Thymus (tissue), 14 donors: ENCODE data around the gene FFAR4. TPM values are rescaled to one million over a fixed set of nuclear protein-coding genes. Genes with fewer than 3 reads are reported as not detected.
"Not testable (repeated sequence)": the region's sequence is repeated elsewhere in the genome, so short reads cannot be mapped to it uniquely, and the experiment has no call there.

Experiments
- DNase-seq, 9 donors: peaks; one replicate each; pipeline ENCODE4 v3.0.0-alpha.2; 2013; ENCODE audit warnings: low spot score in 9 of 9, low read depth in 6 of 9, missing footprints in 1 of 9
- H3K27ac ChIP-seq, 2 donors: one replicate each; pipeline ENCODE4 v1.5.1; 2013; ENCODE audit warnings: control low read depth in 1 of 2, low read depth in 1 of 2, low read length in 1 of 2, mild to moderate bottlenecking in 1 of 2, moderate library complexity in 1 of 2
- H3K27me3 ChIP-seq, 2 donors: one replicate each; pipeline ENCODE4 v1.5.1; 2013; ENCODE audit warnings: low read length in 1 of 2; ENCODE audit not compliant: control insufficient read depth in 2 of 2, insufficient read depth in 1 of 2
- H3K36me3 ChIP-seq, 2 donors: one replicate each; pipeline ENCODE4 v1.5.1; 2013; ENCODE audit warnings: low read length in 1 of 2, mild to moderate bottlenecking in 1 of 2, moderate library complexity in 1 of 2; ENCODE audit not compliant: control insufficient read depth in 2 of 2, insufficient read depth in 2 of 2
- H3K4me1 ChIP-seq, 2 donors: one replicate each; pipeline ENCODE4 v1.5.1; 2013; ENCODE audit warnings: low read length in 2 of 2; ENCODE audit not compliant: control insufficient read depth in 2 of 2, insufficient read depth in 2 of 2
- H3K4me3 ChIP-seq, 2 donors: one replicate each; pipeline ENCODE4 v1.5.1; 2013; ENCODE audit warnings: low read length in 2 of 2, control low read depth in 1 of 2, mild to moderate bottlenecking in 1 of 2
- H3K9me3 ChIP-seq, 2 donors: one replicate each; pipeline ENCODE4 v1.5.1; 2013; ENCODE audit warnings: low read length in 1 of 2, mild to moderate bottlenecking in 1 of 2; ENCODE audit not compliant: control insufficient read depth in 2 of 2, insufficient read depth in 1 of 2
- WGBS: extraction: QIAGEN DNeasy Blood & Tissue Kit; methylation state at CpG from one replicate; pipeline ENCODE4 v1.1.7; 2013; 5-methylcytosine and 5-hydroxymethylcytosine counted together
- long read RNA-seq, 10 donors: transcript quantifications; one replicate each; lab custom pipeline, GENCODE V29; 2026
- polyA plus RNA-seq: library from polyadenylated mRNA; stranded (reverse); fragments of 200-250 nt; gene quantifications from one replicate; pipeline ENCODE4 v1.2.3, GENCODE V29; 2013
- total RNA-seq: library from RNA; stranded (reverse); fragments of 120-200 nt; gene quantifications from one replicate; pipeline ENCODE4 v1.2.4, GENCODE V29; 2013
- donor health status: healthy.

The FFAR4 gene
- total RNA-seq, result 0.14 TPM
- polyA plus RNA-seq, result 0.25 TPM
- long read RNA-seq, donor 1, result 0 reads
- long read RNA-seq, donor 2, result 0 reads
- long read RNA-seq, donor 3, result 0 reads
- long read RNA-seq, donor 4, result 0 reads
- long read RNA-seq, donor 5, result 0 reads
- long read RNA-seq, donor 6, result 0 reads
- long read RNA-seq, donor 7, result 0 reads
- long read RNA-seq, donor 8, result 0 reads
- long read RNA-seq, donor 9, result 0 reads
- long read RNA-seq, donor 10, result 0 reads

GRCh38 chr10:93566435-93567276 lies at the start of gene FFAR4:
FFAR4 (plus strand) TSS chr10:93566665; CDS start chr10:93566721, 56 bp downstream.
- Histone ChIP-seq H3K27ac (no peak within 1 kb of the TSS), H3K9me3 (no peaks in the 10 kb centered on the region), H3K4me3 (no peak within 1 kb of the TSS), H3K27me3 (peaks cover 29 to 57% of the 10 kb centered on the region in 2 donors), H3K36me3 (no peaks in the 10 kb centered on the region), H3K4me1 (no peaks in the 10 kb centered on the region)
- WGBS, result 5% methylated on average over 85 of the region's 85 CpGs
- DNase-seq, result no peak

DNA sequence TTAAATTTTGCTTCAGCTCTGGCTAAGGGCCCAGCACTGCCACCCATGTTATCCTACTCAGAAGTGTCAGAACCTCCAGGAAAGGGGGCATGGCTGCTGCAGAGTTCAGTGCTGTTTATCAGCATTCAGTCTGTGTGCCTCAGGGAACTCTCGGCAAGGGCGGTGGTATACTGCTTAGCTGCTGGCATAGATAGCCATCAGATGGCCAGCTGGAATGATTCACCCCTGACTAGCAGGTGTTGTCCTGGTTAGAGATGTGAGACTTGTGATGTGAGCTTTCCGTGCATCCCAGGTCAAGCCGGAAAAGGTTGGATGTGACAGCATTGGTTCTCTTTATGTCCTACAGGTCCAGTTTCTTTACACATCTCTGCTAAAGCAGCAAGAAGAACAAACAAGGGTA lies 47.9 kb upstream of the FFAR4 start:
- no peak overlapping the region for H3K27ac ChIP-seq
- no peaks in the 10 kb centered on the region for H3K4me1 ChIP-seq
- no peak for DNase-seq
- no peaks in the 10 kb centered on the region for H3K27me3 ChIP-seq
- no peak overlapping the region for H3K4me3 ChIP-seq
- H3K36me3 ChIP-seq, result peaks cover 38 to 50% of the 10 kb centered on the region in 2 donors
- peaks cover 0 to 4% of the 10 kb centered on the region in 2 donors for H3K9me3 ChIP-seq
- WGBS, result 99% methylated on average over 4 of the region's 4 CpGs

DNA sequence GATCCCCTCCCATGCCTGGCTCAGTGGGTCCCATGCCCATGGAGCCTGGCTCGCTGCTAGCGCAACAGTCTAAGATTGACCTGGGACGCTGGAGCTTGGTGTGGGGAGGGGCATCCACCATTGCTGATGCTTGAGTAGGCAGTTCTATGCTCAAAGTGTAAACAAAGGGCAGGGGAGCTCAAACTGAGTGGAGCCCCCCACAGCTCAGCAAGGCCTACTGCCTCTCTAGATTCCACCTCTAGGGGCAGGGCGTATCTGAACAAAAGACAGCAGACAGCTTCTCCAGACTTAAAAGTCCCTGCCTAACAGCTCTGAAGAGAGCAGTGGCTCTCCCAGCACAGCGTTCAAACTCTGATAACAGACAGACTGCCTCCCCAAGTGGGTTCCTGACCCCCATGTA lies 31.2 kb upstream of the FFAR4 start:
- Histone ChIP-seq H3K36me3 (no peaks in the 10 kb centered on the region), H3K27ac (no peak overlapping the region), H3K4me3 (no peak overlapping the region), H3K27me3 (no peaks in the 10 kb centered on the region), H3K4me1 (no peaks in the 10 kb centered on the region), H3K9me3 (no peaks in the 10 kb centered on the region)
- WGBS, result 97% methylated on average over 5 of the region's 5 CpGs
- DNase-seq, result no peak

- H3K9me3 ChIP-seq, H3K27me3 ChIP-seq, H3K4me1 ChIP-seq, DNase-seq, H3K4me3 ChIP-seq, H3K36me3 ChIP-seq, H3K27ac ChIP-seq: not testable (repeated sequence)
- 98% methylated on average over 4 of the region's 4 CpGs for WGBS
Measured at GRCh38 chr10:93540871-93541270, 25.6 kb upstream of the FFAR4 start.

DNA sequence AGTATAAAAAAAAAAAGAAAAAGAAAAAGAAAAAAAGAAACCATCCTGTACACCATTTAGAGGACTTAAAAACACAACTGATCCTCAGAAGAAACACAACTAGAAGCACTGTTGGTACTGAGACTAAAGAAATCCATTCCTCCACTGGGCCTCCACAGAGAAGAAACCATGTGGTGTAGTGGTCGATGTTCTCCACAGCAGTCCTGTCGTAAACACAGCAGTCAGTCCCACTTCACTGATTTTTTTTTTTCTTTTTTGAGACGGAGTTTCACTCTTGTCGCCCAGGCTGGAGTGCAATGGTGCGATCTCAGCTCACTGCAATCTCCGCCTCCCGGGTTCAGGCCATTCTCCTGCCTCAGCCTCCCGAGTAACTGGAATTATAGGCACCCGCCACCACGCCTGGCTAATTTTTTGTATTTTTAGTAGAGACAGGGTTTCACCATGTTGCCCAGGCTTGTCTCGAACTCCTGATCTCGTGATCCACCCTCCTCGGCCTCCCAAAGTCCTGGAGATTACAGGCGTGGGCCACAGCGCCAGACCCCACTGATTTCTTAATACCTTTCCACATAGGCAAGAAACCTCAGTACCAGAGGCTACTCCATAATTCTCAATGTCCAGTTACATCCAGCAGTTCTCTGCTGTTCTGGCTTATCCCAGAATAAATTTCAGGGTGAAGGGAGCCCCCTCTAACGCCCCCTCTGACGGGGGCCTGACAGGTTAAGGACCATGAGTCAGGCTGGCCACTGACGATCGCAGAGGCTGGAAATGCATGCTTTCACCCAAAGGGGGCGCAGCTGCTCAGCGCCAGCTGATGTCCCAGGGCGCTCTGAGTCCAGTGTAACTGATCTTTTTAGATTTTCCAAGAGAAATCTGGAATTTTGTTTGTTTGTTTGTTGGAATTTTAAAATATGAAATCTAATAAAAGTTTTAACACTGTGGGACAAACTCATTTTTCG lies 24.8 kb upstream of the FFAR4 start:
- peaks cover 0 to 2% of the 10 kb centered on the region in 2 donors for H3K4me1 ChIP-seq
- 67% methylated on average over 23 of the region's 23 CpGs for WGBS
- H3K27ac ChIP-seq, result no peak overlapping the region
- no peaks in the 10 kb centered on the region for H3K36me3 ChIP-seq
- no peaks in the 10 kb centered on the region for H3K9me3 ChIP-seq
- peaks cover 0 to 2% of the 10 kb centered on the region in 2 donors for H3K27me3 ChIP-seq
- DNase-seq, result peak in 2 of 9 donors; percentile 15 to 21
- no peak overlapping the region for H3K4me3 ChIP-seq

- Histone ChIP-seq H3K36me3 (no peaks in the 10 kb centered on the region), H3K27me3 (peaks cover 0 to 2% of the 10 kb centered on the region in 2 donors), H3K4me1 (peaks cover 0 to 2% of the 10 kb centered on the region in 2 donors), H3K27ac (no peak overlapping the region), H3K4me3 (no peak overlapping the region), H3K9me3 (no peaks in the 10 kb centered on the region)
- WGBS, result 34% methylated on average over 10 of the region's 10 CpGs
- no peak for DNase-seq
Measured at GRCh38 chr10:93542358-93542791, 24.1 kb upstream of the FFAR4 start.

GRCh38 chr10:93546995-93547394 lies 19.5 kb upstream of the FFAR4 start:
- DNase-seq, H3K4me1 ChIP-seq, H3K27ac ChIP-seq, H3K36me3 ChIP-seq, H3K9me3 ChIP-seq, H3K4me3 ChIP-seq, H3K27me3 ChIP-seq: not testable (repeated sequence)
- WGBS, result 93% methylated on average over 8 of the region's 8 CpGs

- Histone ChIP-seq H3K27me3 (no peaks in the 10 kb centered on the region), H3K36me3 (no peaks in the 10 kb centered on the region), H3K4me1 (no peaks in the 10 kb centered on the region), H3K4me3 (no peak overlapping the region), H3K9me3 (no peaks in the 10 kb centered on the region), H3K27ac (no peak overlapping the region)
- DNase-seq, result no peak
Measured at GRCh38 chr10:93547522-93547921, 18.9 kb upstream of the FFAR4 start.
